HG02763 (cell line): ENCODE data around the gene NUDT16L1.
A peak's percentile ranks its signal among the peaks of the same experiment; 100 is the strongest.

ENCODE experiments used
- ATAC-seq: cut with Tn5 transposase; IDR thresholded peaks from one replicate; pipeline ENCODE4 v1.9.1; 2021; ENCODE audit warnings: mild to moderate bottlenecking, moderate library complexity; ENCODE audit not compliant: unreplicated experiment

The NUDT16L1 gene

GRCh38 chr16:4682084-4682591 lies 11.2 kb upstream of the NUDT16L1 start:
- no peak for ATAC-seq

GRCh38 chr16:4682616-4683254 lies 10.6 kb upstream of the NUDT16L1 start:
- no peak for ATAC-seq

DNA sequence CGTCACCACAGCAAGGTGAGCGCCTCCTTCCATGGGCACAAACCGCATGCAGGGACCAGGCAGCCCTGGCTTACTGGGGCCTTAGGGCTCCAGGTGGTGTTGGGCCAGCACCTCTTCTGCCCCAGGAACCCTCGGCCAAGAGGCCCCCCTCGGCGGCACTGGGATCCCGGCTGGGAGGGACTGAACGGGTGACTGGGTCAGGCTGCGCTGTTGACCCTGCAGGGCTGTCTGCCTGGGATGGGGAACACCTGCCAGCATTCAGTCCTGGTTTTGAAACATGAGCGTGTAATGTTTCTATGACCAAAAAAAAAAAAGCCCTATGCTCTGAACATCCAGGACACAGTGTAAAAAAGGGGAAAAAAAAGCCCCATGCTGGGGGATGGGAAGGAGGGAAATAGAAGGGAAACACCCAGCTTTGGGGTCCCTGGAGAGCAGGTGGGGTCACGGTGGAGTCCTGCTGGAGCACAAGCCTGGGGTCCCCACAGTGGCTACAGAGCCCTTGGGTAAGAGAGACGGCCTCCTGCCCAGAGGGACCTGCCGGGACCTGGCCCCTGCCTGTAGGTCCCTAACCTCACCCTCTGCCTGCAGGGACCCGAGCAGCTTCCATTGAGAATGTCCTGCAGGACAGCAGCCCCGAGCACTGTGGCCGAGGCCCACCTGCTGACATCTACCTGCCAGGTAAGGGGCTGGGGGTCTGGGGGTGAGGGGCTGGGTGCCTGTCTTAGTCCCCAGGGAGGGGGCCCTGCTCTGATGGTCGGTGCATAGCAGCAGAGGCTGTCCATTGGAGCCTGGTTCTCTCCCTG lies 9.9 kb upstream of the NUDT16L1 start:
- no peak for ATAC-seq

DNA sequence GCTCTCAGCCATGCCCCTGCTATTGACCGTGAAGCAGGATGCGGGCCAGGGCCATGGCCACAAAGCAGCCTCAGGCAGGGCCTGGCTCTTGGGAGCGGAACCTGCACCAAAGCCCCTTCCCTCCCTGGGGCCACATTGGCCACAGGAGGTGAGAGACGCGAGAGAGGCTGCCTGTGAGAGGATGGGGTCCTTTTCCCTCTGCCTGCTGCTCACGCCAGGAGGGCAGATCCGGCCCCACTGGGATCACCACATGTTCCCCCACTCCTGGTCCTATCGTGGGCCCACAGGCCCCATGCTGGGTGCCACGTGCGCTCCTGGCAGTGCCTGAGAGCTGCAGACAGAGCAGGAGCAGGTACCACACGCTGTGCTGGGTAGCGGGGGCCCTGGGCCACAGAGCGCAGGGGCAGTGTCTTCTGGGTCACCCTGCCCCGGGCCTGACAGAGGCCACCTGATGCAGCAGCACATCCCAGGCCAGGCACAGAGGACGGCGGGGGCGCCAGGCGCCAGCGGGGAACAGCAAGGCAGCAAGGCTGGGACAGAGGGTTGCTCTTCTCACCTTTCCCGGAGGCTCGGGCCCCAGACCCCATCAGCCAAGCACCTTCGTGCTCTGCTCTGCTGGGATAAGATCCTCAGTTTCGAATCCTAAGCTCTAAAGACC lies 9.2 kb upstream of the NUDT16L1 start:
- ATAC-seq = no peak

GRCh38 chr16:4684763-4685162 lies 8.6 kb upstream of the NUDT16L1 start:
- no peak for ATAC-seq

- ATAC-seq = no peak
These were observed 8.1 kb upstream of the NUDT16L1 start for GRCh38 chr16:4685292-4685691.

DNA sequence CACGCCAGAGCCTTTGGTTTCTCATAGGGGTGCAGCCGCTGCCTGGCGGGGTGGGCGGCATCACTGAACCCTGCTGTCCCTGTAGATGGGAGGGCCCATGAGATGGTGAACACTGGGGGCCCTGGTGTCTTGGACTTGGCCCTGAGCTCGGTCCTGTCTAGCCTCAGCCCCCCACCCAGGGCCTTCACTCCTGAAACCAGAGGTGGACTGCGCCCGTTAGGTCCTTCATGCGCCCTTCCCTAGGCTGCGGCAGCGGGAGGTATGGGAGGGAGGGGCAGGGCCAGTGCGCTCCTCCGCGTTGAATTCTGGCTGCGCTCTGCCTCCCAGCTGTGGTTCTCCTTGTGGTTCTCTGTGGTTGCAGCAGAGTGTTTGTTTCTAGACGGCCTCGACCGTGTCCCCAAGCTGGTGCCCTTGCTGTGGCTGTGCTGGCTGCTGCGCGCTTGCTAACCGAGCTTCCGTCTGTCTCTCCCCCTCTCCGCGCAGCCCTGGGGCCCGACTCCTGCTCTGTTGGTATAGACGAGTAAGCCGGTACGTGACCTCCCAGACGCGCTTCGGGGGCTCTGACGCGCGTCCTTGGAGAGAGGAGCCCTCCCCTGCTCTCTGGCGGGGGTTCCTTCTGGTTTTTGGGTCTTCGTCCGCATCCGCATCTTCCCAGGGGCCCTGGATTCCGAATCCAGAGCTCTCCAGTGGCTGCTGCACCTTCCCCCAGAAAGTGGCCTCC lies 7.4 kb upstream of the NUDT16L1 start:
- no peak for ATAC-seq

GRCh38 chr16:4686497-4687210 lies 6.7 kb upstream of the NUDT16L1 start:
- no peak for ATAC-seq

DNA sequence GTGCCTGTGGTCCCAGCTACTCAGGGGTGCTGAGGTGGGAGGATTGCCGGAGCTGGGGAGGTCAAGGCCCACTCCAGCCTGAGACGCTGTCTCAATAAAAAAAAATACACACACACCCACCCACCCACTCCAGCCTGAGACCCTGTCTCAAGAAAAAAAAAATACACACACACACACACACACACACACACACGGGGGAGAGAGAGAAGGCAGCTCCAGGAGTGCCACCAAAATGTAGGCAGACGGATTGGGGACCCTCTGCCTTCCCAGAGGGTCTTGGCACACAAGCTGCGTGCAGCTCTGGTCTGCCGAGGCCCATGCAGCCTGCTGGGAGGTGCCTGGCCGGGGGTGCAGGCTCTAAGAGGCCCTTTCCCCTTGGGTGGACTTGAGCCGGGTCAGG lies 5.9 kb upstream of the NUDT16L1 start:
- ATAC-seq = no peak

DNA sequence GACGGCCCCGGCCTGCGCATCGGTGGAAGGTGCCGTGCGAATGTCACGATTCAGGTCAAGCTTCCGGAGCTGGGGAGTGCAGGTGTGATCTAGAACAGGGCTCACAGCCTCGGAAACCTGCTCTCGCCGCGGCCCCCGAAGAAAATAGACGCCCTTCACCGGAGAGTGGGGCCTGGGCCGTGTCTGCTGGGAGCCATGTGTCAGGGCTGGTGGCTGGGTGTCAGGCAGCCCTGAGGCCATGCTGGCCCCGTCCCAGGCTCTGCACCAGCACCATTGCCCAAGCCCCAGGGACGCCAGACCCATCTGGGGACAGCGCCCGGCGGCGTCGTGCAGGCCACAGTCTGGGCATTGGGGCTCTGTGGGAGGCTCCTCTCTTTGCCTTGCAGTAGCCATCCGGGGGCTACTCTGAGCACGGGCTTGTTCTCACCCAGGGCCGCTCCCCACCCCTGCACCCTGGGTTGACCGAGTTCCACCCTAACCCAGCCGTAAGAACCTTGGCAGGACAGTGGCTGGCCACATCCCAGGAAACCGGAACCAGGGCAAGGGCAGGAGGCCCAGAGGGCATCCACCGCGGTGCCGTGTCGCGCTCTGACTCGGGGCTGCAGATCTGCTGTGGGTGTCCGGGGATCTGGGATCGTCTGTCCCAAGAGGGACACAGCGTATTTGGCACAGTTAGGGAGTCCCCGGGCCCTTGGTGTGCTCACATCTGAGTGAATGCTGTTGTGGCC lies 5.3 kb upstream of the NUDT16L1 start:
- no peak for ATAC-seq

DNA sequence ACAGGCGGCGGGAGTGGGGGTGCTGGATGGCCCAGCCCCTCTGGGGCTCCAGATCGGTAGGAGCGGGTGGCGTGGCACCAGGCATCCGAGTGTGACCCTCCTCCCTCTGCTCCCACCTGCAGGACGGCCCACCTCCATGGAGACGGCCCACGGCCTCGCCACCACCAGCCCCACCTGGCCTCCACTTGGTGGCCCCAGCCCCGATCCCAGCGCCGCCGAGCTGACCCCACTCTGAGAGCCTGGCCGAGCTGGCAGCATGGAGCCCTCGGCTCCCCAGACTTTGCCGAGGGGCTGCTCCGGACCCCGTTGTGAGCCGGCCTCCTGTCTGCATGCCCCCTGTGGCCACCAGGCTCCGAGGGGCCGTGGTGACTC lies 4.7 kb upstream of the NUDT16L1 start:
- ATAC-seq = no peak

- ATAC-seq = no peak
These were observed 4.2 kb upstream of the NUDT16L1 start for GRCh38 chr16:4689091-4689671.

DNA sequence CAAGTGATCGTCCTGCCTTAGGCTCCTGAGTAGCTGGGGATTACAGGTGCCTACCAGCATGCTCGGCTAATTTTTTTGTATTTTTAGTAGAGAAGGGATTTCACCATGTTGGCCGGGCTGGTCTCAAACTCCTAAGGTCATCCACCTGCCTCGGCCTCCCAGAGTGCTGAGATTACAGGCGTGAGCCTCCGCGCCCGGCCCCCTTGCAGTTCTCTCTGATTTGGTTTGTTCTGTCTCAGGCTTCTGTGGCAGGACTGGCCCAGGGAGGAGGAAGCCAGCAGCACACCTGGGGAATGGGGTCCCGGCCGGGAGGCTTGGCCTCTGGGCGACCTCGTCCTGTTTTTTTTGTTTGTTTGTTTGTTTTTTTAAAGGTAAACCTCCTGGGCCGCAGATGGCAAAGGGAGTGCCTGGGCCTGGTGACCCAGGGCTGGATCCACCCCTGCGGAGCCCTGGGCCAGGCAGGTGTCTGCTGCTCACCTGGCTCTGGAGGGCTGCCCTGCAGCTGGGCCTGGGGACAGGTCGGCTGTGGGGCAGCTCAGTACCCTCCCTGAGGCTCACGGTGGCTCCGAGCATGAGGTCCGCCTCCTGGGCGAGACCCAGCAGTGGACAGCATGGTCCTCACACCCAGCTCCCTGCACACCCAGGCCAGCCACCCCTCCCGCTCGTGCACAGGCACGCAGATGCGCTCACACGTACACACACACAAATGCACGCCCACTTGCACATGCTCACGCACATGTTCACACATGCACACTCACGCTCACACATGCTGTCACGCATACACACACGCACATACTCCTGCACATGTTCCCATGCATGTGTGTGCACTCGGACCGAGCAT lies 3.3 kb upstream of the NUDT16L1 start:
- ATAC-seq = no peak

GRCh38 chr16:4690946-4691665 lies 2.3 kb upstream of the NUDT16L1 start:
- no peak for ATAC-seq

- ATAC-seq = no peak
These were observed 1.5 kb upstream of the NUDT16L1 start for GRCh38 chr16:4691666-4692412.

DNA sequence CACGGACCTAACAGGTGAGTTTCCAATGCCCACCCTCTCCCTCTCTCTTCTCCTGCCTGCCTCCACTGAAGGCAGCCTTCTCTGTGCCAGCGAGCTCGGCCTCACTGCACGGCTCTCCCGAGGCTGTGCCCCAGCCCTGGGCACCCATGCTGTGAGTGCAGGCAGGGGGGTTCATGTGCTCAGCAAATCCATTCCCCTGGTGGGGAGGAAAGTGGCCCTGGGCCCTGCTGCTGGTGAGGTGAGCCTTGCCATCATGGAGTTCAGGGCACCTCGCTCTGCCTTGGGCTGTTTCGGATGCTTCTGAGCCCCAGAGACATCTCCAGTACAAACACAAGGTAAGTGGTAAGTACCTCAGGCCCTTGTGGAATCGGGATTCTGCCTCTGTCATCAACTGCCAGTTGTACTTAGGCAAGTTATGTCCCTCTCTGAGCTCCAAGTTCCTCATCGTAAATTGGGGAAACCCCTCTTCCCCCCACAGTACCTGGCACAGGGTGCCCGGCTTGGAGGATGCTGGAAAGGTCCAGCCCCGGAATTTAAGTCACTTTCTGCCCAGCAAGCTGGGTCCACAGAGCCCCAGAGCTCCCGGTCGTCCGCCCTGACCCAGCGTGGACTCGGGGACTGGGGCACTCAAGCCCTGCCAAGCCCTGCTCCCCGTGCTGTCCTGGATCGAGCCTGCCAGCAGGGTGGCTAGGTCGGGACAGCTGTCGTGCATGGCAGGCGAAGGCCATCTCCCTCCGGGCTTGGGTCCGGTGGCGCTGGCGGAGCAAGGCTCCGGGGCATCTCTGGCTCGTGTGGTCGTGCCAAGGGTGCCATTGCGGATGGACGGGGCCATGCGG lies 684 bp upstream of the NUDT16L1 start:
- ATAC-seq = peak; percentile 4
